ENCODE results near the gene TAAR1.
A peak's percentile ranks its signal among the peaks of the same experiment; 100 is the strongest.

TAAR1 gene

DNA sequence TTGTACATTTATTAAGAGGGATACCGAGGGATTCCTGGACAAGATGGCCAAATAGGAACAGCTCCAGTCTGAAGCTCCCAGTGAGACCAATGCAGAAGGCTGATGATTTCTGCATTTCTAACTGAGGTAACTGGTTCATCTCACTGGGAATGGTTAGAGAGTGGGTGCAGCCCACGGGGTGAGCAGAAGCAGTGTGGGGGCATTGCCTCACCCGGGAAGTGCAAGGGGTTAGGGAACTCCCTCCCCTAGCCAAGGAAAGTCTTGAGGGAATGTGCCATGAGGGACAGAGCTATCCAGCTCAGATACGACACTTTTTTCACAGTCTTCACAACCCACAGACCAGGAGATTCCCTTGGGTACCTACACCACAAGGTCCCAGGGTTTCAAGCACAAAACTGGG is 24.2 kb downstream of the TAAR1 start:
- H3K4me3 ChIP-seq (ENCODE audit: low read length), result no peak overlapping the region
- TF ChIP-seq, protein P1, sequence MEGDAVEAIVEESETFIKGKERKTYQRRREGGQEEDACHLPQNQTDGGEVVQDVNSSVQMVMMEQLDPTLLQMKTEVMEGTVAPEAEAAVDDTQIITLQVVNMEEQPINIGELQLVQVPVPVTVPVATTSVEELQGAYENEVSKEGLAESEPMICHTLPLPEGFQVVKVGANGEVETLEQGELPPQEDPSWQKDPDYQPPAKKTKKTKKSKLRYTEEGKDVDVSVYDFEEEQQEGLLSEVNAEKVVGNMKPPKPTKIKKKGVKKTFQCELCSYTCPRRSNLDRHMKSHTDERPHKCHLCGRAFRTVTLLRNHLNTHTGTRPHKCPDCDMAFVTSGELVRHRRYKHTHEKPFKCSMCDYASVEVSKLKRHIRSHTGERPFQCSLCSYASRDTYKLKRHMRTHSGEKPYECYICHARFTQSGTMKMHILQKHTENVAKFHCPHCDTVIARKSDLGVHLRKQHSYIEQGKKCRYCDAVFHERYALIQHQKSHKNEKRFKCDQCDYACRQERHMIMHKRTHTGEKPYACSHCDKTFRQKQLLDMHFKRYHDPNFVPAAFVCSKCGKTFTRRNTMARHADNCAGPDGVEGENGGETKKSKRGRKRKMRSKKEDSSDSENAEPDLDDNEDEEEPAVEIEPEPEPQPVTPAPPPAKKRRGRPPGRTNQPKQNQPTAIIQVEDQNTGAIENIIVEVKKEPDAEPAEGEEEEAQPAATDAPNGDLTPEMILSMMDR (IDR thresholded peaks at IDR 0.05; ENCODE audit: insufficient read depth, low read depth, low read length, missing control alignments), result no peak
- no peak for DNase-seq (ENCODE audit: low read depth)

DNA sequence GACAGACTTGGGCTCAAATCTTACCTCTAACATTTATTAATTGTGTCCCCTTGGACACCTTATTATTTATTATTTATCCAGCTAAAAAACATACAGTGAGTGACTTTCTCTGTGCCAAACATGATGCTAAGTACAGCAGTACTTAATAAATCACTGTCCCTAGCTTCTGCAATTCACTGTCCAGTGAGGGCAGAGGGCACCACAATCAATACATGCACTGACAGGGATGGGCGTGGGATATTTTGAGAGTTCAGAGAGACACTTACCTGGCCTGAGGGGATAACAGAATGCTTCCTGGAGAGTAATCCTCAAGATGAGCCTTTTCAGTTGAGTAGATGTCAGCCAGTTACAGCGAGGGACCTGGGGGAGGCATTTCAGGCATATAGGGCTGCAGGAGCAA is 25.6 kb downstream of the TAAR1 start:
- TF ChIP-seq, protein P1 (IDR thresholded peaks at IDR 0.05; ENCODE audit: insufficient read depth, low read depth, low read length, missing control alignments), result no peak
- H3K4me3 ChIP-seq (ENCODE audit: low read length), result no peak overlapping the region
- no peak for DNase-seq (ENCODE audit: low read depth)

DNA sequence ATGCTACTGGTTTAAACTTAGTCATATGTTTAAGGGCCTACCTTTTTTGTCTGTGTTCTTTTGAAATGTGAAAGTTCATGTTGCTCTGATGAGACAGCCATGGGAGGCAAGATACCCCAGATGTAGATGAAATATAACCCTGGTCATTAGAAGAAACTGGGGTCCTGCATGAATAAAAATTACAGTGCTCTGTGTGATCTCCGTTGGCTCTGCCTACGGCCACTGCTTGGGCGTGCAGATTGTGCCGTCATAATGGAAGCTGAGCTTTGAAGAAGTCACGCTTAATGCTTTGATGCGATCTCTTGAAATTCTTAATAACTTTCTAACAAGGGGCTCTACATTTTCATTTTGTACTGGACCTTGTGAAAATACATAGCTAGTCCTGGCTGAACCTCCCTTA is 34.8 kb downstream of the TAAR1 start, which contains the start of gene TAAR2:
Gene TAAR2, minus strand, starts transcription at position 101 of the 400 bp plus-strand sequence. Its CDS starts 0 bp downstream, at position 101.
- TF ChIP-seq, protein P1 (IDR thresholded peaks at IDR 0.05; ENCODE audit: insufficient read depth, low read depth, low read length, missing control alignments), result no peak
- H3K4me3 ChIP-seq (ENCODE audit: low read length), result no peak within 1 kb of the TSS
- no peak for DNase-seq (ENCODE audit: low read depth)

DNA sequence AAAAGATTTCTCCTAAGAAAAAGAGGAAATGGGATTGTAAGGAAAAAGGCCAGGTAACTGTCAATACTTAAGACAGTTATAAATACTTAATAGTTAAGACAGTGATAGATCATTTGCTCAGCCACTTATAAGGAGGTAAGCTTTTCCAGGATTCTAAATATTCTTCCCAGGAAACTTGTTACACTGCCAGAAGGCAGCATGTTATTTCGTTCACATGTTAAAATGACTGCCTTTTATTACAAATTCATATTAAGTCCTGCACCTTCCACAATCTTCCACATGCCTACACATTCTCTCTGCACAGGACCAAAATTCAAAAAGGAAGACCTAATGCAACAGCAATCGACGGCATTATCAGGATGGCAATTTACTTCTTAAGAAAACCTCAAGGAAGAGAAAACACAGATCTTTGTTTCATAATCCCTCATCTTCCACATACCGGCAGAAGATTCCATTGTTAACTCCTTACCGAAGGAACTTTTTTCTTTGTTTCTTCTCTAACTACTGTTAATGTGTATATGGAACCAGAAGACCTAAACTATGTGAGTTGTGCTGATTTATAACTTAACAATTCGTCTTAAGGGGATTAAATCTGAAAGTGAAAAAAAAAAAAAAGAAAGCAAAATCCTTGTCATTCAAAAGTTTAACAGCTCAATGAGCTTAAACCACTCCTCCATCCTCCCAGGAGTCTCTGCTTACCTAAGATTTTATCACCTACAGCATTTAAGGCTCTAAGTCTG is 35.7 kb downstream of the TAAR1 start:
- no peak overlapping the region for H3K4me3 ChIP-seq (ENCODE audit: low read length)
- TF ChIP-seq, protein P1 (IDR thresholded peaks at IDR 0.05; ENCODE audit: insufficient read depth, low read depth, low read length, missing control alignments), result no peak
- DNase-seq (ENCODE audit: low read depth), result no peak

DNA sequence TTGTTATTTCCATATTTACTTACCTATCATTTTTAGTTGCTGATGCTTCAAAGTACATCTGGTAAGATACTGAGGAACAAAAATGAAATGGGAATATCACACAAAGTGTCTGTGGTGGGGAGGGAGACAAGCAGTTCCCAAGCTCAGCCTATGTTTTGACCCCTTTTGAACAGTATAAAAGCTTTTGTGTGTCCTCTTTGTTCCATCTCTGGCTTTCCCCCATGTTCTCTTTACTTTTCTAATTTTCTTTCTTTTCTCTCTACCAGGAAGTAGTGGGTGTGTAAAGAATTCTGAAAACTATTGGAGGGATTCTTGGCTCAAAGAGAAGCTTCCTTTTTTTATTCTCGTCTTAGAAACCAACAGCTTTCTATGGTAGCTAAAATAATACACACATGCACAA is 42.3 kb downstream of the TAAR1 start:
- TF ChIP-seq, protein P1 (IDR thresholded peaks at IDR 0.05; ENCODE audit: insufficient read depth, low read depth, low read length, missing control alignments), result no peak
- no peak for DNase-seq (ENCODE audit: low read depth)
- no peak overlapping the region for H3K4me3 ChIP-seq (ENCODE audit: low read length)

DNA sequence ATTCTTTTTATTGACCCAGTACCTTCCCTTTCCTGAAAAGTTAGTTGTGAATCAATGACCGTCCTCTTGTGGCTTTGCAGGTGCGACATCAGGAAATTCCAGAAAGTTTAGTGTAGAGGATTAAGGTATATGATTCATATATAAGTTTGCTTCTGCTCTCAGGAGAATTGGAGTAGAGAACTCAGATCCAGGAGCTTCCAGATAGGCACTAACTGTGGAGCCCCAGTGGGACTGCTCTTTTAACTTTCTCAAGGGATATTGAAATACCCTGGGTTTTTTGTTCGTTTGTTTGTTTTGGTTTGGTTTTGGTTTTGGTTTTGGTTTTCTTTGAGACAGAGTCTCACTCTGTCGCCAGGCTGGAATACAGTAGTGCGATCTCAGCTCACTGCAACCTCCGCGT is 44.4 kb downstream of the TAAR1 start:
- TF ChIP-seq, protein P1 (IDR thresholded peaks at IDR 0.05; ENCODE audit: insufficient read depth, low read depth, low read length, missing control alignments), result no peak
- DNase-seq (ENCODE audit: low read depth), result peak; percentile 87
- H3K4me3 ChIP-seq (ENCODE audit: low read length), result no peak overlapping the region

All from epithelial cell of esophagus (primary cell).